DMS153 treated with DMSO at 0.1 percent for 48 hours (cell line): Measurements from ENCODE around the gene DTD2.
"Not testable (repeated sequence)": the region's sequence is repeated elsewhere in the genome, so short reads cannot be mapped to it uniquely, and the experiment has no call there.

Experiments used
- DNase-seq: peaks from one replicate; lab custom pipeline; 2025; ENCODE audit not compliant: unreplicated experiment; lab: John Stamatoyannopoulos, UW

Gene DTD2

GRCh38 chr14:31456841-31457664 lies at the start of gene DTD2:
DTD2 (minus strand) TSS chr14:31457506; CDS start chr14:31457393, 113 bp downstream.
- peak; percentile 91 for DNase-seq

- DNase-seq = no peak
Observed at GRCh38 chr14:31505411-31505810, 48.1 kb upstream of the DTD2 start.

GRCh38 chr14:31501870-31502269 lies 44.6 kb upstream of the DTD2 start:
- DNase-seq = no peak

GRCh38 chr14:31492759-31493498 lies 35.6 kb upstream of the DTD2 start:
- no peak for DNase-seq

GRCh38 chr14:31489691-31490090 lies 32.4 kb upstream of the DTD2 start:
- DNase-seq = no peak

GRCh38 chr14:31487886-31488285 lies 30.6 kb upstream of the DTD2 start, which contains the start of gene GPR33:
GPR33 (minus strand) TSS chr14:31488039; CDS start chr14:31483965, 4,074 bp downstream.
- DNase-seq = no peak

- DNase-seq = no peak
Observed at GRCh38 chr14:31486764-31487163, 29.5 kb upstream of the DTD2 start.

- DNase-seq = no peak
Observed at GRCh38 chr14:31484754-31485153, 27.4 kb upstream of the DTD2 start.

- DNase-seq = no peak
Observed at GRCh38 chr14:31480156-31480555, 22.9 kb upstream of the DTD2 start.

GRCh38 chr14:31479027-31479426 lies 21.7 kb upstream of the DTD2 start:
- no peak for DNase-seq

GRCh38 chr14:31477248-31477647 lies 19.9 kb upstream of the DTD2 start:
- DNase-seq = no peak

- DNase-seq = no peak
Observed at GRCh38 chr14:31476131-31476866, 19.0 kb upstream of the DTD2 start.

GRCh38 chr14:31466554-31466953 lies 9.2 kb upstream of the DTD2 start:
- DNase-seq = no peak

- no peak for DNase-seq
Observed at GRCh38 chr14:31465111-31465510, 7.8 kb upstream of the DTD2 start.

- not testable (repeated sequence) for DNase-seq
Observed at GRCh38 chr14:31462450-31462849, 5.1 kb upstream of the DTD2 start.

GRCh38 chr14:31461545-31461944 lies 4.2 kb upstream of the DTD2 start:
- DNase-seq = no peak

- DNase-seq = no peak
Observed at GRCh38 chr14:31457665-31458659, 656 bp upstream of the DTD2 start.

GRCh38 chr14:31449971-31450610 lies 7.2 kb downstream of the DTD2 start:
- DNase-seq = peak; percentile 38

GRCh38 chr14:31449136-31449535 lies 8.2 kb downstream of the DTD2 start:
- DNase-seq = no peak

GRCh38 chr14:31445703-31446102 lies 11.6 kb downstream of the DTD2 start:
- DNase-seq = no peak
